ENCODE results near the gene FRMD4B.
A peak's percentile ranks its signal among the peaks of the same experiment; 100 is the strongest.
"Not testable (repeated sequence)": the region's sequence is repeated elsewhere in the genome, so short reads cannot be mapped to it uniquely, and the experiment has no call there.

Gene FRMD4B

DNA sequence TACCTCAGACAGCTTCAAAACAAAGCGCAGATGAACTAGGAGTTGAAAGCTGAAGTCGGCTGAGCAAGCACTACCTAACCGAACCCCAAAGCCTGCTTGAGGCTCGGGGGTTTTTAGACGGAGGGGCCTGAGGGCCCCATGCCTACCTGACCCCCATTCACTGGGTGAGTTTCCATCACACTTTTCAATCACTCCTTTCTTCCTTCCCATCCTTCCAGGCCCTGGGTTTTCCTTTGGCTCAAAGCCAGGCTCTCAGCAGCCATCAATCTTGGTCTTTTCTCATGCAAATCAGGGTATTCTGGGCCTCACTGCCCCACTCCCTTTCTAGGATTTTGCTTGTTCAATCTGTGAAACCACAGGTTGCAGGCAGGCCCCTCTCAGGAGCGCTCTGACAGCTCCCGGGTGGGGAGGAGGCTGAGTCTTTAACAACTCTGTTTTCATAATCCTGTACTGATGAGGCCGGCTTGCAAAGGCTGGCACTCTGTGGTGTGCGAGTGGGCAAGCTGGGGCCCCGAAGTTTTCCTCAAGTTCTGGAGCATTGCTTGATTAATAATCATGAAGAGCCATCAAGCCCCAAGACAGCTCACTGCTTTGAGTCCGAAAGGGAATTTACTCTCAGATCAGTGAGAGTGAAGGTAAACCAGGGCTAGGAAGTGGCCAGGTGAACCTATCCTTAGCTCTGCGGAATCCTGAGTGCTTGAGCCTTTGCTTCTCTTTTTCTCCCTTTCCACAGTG lies 97.6 kb downstream of the FRMD4B start:
- no peak for DNase-seq (ENCODE audit: insufficient read length, low spot score)
- no peak for FAIRE-seq

DNA sequence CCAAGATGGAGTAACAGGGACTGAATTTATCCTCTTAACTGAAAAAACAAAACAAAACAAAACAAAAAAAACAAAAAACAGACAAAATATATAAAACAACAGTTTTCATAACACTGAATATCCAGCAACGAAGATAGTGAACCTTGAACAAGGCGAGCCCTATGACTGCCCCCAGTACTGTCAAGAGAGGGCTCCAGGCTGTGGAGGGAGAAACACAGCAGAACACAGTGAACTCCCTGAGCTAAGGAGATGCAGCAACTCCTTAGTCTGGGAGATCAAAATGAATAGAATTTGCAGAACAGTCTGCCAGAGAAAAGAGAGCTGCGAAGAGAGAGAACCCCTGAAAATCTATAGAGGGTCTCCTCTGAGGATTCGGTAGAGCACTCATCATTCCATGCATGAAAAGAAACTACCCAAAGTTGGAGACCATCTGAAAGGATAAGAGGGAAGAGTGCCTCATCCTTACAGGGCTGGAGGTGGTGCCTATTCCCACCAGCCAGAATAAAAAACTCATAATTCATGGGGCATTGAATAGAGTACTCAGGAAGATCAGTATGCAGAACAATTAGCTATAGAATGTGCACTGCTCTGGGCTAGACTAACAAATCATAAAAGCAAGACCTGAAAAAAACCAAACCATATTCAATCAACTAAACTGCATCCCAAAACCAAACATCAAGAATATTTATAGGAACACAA lies 101.8 kb downstream of the FRMD4B start:
- DNase-seq (ENCODE audit: insufficient read length, low spot score) (no peak), FAIRE-seq (no peak)
- TF ChIP-seq POLR2A (IDR thresholded peaks at IDR 0.05; ENCODE audit: low read depth, low read length): no peak

More for the DNA sequence above, 97.6 kb downstream of the FRMD4B start:
- TF ChIP-seq POLR2A (IDR thresholded peaks at IDR 0.05; ENCODE audit: low read depth, low read length): no peak

DNA sequence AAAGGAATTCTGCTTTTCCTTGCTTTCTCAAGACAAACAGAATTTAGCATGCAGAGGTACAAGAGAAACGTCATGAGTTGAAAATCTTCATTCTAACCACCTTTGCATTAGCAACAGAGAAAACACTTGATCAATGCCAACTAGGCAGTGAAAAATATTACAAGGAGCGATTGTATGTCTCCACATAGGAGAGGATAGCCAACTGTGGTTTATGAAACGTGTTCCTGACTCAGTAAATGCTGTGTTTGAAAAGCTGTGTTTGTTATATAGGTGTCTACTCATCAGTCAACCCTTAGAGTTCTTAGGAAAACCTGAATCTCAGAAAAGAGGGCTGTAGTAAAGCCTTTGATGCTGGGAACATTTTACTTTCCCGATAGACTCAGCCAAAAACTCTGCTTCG lies 102.4 kb downstream of the FRMD4B start:
- no peak for FAIRE-seq
- no peak for TF ChIP-seq POLR2A (IDR thresholded peaks at IDR 0.05; ENCODE audit: low read depth, low read length)
- no peak for DNase-seq (ENCODE audit: insufficient read length, low spot score)

DNA sequence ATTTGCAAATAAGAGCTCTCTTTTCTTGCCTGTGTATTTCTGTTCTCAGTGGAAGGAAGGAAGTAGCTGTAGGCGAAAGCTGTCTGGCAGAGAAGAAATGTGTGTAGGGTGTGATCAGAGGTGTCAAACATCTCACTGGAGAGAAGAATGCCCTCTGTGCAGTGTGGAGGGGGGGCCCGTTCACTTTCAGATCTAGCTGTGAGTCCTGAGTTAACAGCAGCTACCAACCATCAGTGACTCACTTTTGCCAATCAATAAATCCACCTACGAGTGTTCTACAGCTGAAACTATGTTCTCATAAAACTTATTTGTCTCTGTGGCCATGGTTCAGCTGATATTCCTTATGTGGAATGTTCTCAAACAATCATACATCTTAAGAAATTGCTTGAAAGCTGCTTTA lies 103.7 kb downstream of the FRMD4B start:
- no peak for TF ChIP-seq POLR2A (IDR thresholded peaks at IDR 0.05; ENCODE audit: low read depth, low read length)
- DNase-seq (ENCODE audit: insufficient read length, low spot score) (no peak), FAIRE-seq (no peak)

DNA sequence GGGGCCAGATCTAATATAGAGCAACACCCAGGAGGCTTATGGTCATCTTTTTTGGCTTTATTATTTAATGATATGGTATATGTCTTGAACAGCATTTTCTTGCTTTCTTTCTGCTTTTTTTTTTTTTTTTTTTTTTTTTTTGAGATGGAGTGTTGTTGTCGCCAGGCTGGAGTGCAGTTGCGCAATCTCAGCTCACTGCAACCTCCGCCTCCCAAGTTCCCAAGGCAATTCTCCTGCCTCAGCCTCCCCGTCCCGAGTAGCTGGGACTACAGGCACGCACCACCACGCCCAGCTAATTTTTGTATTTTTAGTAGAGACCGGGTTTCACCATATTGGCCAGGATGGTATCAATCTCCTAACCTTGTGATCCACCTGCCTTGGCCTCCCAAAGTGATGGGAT lies 108.5 kb downstream of the FRMD4B start:
- DNase-seq (ENCODE audit: insufficient read length, low spot score); FAIRE-seq: not testable (repeated sequence)

DNA sequence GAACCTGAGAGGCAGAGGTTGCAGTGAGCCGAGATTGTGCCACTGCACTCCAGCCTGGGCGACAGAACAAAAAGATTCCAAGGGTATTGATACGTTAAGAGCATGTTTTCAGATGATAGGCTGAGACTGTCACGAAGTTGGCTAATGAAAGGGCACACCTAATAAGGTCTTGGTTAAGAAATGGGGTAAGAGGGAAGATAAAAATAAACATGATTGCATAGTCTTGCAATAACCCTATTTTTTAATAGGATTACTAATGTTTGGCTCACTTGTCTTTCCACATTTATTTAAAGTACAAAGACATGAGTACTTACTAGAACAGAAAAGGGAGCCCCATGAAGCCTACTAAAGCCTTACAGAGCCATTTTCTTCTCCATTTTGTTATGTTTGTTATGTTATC lies 109.0 kb downstream of the FRMD4B start:
- FAIRE-seq (no peak), DNase-seq (ENCODE audit: insufficient read length, low spot score) (no peak)
- TF ChIP-seq POLR2A (IDR thresholded peaks at IDR 0.05; ENCODE audit: low read depth, low read length): no peak

DNA sequence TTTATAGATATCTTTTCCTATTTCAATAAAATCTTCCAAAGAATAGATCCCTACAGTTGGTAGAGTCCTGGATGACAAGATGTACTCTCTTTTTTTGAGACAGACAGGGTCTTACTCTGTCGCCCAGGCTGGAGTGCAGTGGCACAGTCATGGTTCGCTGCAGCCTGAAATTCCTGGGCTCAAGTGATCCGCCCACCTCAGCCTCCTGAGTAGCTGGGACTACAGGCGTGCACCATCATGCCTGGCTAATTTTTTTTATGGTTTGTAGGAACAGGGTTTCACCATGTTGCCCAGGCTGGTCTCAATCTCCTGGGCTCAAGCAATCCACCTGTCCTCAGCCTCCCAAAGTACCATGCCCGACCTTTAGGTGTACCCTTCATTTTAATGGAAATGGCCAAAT lies 109.7 kb downstream of the FRMD4B start:
- not testable (repeated sequence) for FAIRE-seq; DNase-seq (ENCODE audit: insufficient read length, low spot score)

DNA sequence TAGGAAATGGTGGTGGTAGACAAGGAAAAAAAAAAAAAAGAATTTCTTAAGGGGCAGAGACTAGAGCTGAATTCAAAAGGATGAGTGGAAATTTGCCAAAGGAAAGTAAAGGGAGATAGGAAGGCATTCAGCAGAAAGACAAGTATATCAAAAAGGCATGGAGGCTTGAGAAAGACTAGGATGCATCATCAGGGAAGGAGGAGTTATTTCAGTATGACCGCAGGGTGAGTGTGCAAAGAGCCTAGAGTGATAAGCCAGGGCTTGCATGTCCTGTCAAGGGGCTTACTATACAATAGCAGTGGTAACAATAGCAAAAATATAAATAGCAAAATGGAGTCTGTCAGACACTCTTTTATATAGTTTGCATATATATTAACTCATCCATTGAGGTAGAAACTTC lies 112.0 kb downstream of the FRMD4B start:
- TF ChIP-seq POLR2A (IDR thresholded peaks at IDR 0.05; ENCODE audit: low read depth, low read length): no peak
- DNase-seq (ENCODE audit: insufficient read length, low spot score) (no peak), FAIRE-seq (peak; percentile 68)

DNA sequence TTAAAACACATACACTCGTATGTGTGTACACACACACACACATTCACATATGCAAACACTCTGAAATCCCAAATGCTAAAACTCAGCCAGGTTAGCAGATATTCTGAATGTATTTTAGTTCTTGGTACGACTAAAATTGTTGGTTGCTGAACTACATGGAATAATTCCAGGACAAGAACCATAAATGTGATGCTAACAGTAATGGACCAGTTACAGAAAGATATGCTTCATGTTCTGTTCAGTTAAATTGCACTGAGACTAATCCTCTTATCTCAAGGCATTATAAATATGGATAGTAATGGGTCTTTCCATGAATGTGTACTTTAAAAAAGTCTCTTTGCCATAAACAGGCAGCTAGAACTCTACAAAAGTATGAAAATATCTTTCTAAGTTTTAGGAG lies 113.3 kb downstream of the FRMD4B start:
- DNase-seq (ENCODE audit: insufficient read length, low spot score) (no peak), FAIRE-seq (no peak)
- no peak for TF ChIP-seq POLR2A (IDR thresholded peaks at IDR 0.05; ENCODE audit: low read depth, low read length)

DNA sequence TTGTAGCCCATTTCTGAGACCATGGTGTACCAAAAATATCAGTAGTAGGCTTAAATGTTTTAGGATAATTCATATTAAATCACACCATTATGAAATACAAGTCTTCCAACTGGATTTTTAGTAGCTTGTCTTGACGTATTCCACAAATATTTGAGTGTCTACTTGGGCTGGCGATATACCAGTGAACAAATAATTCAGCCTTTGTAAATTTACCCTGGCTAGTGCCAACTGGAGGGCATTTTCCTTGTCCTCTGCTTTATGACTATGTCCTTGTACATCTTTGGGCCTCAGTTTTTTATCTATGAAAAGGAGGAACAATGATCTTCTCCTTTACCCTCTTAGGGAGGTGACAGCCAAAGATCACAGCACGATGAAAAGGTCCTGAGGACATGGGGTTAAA lies 114.8 kb downstream of the FRMD4B start:
- no peak for TF ChIP-seq POLR2A (IDR thresholded peaks at IDR 0.05; ENCODE audit: low read depth, low read length)
- DNase-seq (ENCODE audit: insufficient read length, low spot score) (no peak), FAIRE-seq (no peak)

DNA sequence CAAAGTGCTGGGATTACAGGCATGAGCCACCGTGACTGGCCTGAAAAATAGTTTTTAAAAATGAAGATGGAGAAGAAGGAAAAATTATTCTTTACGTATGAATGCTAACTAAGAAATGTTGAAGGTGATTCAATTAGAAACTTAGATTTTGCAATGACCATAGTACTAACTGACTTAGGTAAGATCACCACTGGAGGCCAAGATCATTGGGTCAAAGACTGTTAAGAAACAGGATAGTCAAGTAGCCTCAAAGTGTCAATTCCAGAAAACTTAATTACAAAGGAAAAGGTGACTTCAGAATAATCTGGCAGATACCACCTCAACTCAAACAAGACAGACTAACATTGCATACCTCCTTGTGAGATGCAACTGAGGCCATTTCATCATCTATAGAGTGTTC lies 119.3 kb downstream of the FRMD4B start:
- no peak for TF ChIP-seq POLR2A (IDR thresholded peaks at IDR 0.05; ENCODE audit: low read depth, low read length)
- FAIRE-seq (no peak), DNase-seq (ENCODE audit: insufficient read length, low spot score) (no peak)

DNA sequence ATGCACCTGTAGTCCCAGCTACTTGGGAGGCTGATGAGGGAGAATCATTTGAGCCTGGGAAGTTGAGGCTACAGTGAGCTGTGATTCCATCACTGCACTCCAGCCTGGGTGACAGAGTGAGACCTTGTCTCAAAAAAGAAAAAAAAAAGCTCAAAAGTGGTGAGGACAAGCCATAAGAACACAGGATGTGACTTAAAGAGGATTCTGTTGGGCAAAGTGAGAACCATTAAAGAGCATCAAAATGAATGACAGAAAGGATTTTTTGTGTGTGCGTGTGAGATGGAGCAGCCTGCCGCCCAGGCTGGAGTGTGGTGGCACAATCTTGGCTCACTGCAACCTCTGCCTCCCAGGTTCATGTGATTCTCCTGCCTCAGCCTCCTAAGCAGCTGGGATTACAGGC lies 119.8 kb downstream of the FRMD4B start:
- not testable (repeated sequence) for DNase-seq (ENCODE audit: insufficient read length, low spot score); FAIRE-seq

DNA sequence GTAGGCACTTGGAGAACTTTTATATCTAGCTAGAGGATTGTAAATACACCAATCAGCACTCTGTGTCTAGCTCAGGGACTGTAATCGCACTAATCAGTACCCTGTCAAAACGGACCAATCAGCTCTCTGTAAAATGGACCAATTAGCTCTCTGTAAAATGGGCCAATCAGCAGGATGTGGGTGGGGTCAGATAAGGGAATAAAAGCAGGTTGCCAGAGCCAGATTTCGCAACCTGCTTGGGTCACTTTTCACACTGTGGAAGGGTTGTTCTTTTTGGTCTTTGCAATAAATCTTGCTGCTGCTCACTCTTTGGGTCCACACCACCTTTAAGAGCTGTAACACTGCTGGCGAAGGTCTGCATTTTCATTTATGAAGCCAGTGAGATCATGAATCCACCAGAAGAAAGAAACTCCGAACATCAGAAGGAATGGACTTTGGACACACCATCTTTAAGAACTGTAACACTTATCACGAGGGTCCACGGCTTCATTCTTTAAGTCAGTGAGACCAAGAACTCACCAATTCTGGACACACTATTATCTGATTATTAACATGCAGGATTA lies 125.0 kb downstream of the FRMD4B start:
- not testable (repeated sequence) for FAIRE-seq; DNase-seq (ENCODE audit: insufficient read length, low spot score)

DNA sequence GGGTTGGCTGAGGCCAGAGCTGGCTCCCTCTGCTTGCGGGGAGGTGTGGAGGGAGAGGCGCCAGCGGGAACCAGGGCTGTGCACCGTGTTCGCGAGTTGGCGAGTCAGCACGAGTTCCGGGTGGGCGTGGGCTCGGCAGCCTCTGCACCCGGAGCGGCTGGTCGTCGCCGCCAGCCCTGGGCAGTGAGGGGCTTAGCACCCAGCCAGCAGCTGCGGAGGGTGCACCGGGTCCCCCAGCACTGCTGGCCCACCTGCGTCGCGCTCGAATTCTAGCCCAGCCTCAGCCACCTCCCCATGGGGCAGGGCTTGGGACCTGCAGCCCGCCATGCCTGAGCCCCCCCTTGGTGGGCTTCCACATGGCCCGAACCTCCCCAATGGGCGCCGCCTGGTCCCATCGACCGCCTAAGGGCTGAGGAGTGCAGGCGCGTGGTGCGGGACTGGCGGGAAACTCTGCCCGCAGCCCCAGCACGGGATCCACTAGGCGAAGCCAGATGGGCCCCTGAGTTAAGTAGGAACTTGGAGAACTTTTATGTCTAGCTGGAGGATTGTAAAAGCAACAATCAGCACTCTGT lies 125.6 kb downstream of the FRMD4B start:
- DNase-seq (ENCODE audit: insufficient read length, low spot score) (no peak), FAIRE-seq (no peak)
- no peak for TF ChIP-seq POLR2A (IDR thresholded peaks at IDR 0.05; ENCODE audit: low read depth, low read length)

DNA sequence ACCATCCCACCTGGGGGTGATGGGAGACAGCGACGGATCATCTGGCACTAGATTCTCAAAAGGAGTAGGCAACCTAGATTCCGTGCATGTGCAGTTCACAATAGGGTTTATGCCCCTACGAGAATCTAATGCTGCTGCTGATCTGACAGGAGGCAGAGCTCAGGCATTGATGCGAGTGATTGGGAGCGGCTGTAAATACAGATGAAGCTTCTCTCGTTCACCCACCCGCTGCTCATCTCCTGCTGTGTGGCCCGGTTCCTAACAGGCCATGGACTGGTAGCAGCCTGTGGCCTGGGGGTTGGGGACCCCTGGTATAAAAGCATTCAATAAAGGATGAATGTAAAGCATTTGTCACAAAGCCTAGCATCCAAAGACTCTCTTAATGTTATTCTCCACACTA lies 126.8 kb downstream of the FRMD4B start:
- no peak for DNase-seq (ENCODE audit: insufficient read length, low spot score)
- no peak for TF ChIP-seq POLR2A (IDR thresholded peaks at IDR 0.05; ENCODE audit: low read depth, low read length)
- no peak for FAIRE-seq

All from H54 (cell line).